ENCODE measurements around the gene ATCAY.

The ATCAY gene

GRCh38 chr19:3969435-3970312, 89.2 kb downstream of the ATCAY start:
- H3K4me3 ChIP-seq (ENCODE audit: low read depth, low read length): peak overlapping the region; percentile 58
- DNase-seq (ENCODE audit: low read depth): no peak

GRCh38 chr19:3970313-3970807, 89.9 kb downstream of the ATCAY start:
- no peak for DNase-seq (ENCODE audit: low read depth)
- peak overlapping the region; percentile 58 for H3K4me3 ChIP-seq (ENCODE audit: low read depth, low read length)
- TF ChIP-seq MAX (IDR thresholded peaks at IDR 0.05; ENCODE audit: low read depth, low read length) (no peak), POLR2A (IDR thresholded peaks at IDR 0.05; ENCODE audit: extremely low read depth, insufficient read length) (no peak), MYC (IDR thresholded peaks at IDR 0.05; ENCODE audit: low read depth, low read length) (no peak)
- TF ChIP-seq, protein P1, sequence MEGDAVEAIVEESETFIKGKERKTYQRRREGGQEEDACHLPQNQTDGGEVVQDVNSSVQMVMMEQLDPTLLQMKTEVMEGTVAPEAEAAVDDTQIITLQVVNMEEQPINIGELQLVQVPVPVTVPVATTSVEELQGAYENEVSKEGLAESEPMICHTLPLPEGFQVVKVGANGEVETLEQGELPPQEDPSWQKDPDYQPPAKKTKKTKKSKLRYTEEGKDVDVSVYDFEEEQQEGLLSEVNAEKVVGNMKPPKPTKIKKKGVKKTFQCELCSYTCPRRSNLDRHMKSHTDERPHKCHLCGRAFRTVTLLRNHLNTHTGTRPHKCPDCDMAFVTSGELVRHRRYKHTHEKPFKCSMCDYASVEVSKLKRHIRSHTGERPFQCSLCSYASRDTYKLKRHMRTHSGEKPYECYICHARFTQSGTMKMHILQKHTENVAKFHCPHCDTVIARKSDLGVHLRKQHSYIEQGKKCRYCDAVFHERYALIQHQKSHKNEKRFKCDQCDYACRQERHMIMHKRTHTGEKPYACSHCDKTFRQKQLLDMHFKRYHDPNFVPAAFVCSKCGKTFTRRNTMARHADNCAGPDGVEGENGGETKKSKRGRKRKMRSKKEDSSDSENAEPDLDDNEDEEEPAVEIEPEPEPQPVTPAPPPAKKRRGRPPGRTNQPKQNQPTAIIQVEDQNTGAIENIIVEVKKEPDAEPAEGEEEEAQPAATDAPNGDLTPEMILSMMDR (IDR thresholded peaks at IDR 0.05; ENCODE audit: low read depth, low read length): no peak

More at GRCh38 chr19:3969435-3970312, 89.2 kb downstream of the ATCAY start:
- no peak for TF ChIP-seq MAX (IDR thresholded peaks at IDR 0.05; ENCODE audit: low read depth, low read length)
- TF ChIP-seq, protein P1 (IDR thresholded peaks at IDR 0.05; ENCODE audit: low read depth, low read length): no peak
- TF ChIP-seq MYC (IDR thresholded peaks at IDR 0.05; ENCODE audit: low read depth, low read length): no peak
- no peak for TF ChIP-seq POLR2A (IDR thresholded peaks at IDR 0.05; ENCODE audit: extremely low read depth, insufficient read length)

DNA sequence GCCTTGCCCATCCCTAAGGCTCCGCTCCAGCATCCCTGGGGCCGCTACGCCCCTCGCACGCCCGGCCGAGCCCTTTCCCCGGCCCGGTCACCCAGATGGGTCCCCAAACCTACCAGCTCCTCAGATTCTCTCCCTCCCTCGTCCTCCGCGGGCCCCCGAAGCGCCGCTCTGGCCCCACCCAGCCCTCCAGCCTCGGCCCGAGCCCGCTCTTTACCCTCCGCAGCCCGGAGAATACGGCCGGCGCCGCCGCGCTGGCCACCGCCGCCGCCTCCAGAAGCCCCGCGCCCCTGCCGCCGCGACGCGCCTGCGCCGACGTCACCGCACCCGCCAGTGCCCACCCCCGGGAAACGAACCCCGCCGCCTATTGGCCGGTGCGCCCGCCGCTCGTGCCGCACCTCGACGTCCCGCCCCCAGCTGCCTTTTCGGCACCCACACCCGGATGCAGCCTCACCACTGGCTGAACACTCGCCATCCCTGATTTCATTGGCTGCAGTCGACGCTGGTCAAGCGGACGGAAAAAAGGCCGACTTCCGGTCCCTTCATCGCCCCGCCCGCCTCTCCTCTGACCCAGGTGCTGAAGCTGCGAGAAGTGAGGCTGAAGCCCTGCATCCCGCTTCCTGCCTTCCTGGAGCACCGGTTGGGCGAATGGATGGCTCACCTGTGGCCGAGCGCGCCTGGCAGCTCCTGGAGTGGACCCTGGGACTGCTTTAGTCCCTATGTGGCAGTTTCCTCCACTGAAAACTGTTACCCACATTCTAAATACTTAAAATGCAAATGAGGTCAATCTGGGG, 90.5 kb downstream of the ATCAY start, which contains the start of gene DAPK3:
Gene DAPK3 (minus strand): TSS at position 292 of the 791 bp plus-strand sequence. CDS start 1,364 bp downstream, outside the sequence.
- peak; percentile 31 for TF ChIP-seq POLR2A (IDR thresholded peaks at IDR 0.05; ENCODE audit: extremely low read depth, insufficient read length)
- TF ChIP-seq MAX (IDR thresholded peaks at IDR 0.05; ENCODE audit: low read depth, low read length): no peak
- H3K4me3 ChIP-seq (ENCODE audit: low read depth, low read length): peak within 1 kb of the TSS; percentile 58
- DNase-seq (ENCODE audit: low read depth): peak; percentile 94

DNA sequence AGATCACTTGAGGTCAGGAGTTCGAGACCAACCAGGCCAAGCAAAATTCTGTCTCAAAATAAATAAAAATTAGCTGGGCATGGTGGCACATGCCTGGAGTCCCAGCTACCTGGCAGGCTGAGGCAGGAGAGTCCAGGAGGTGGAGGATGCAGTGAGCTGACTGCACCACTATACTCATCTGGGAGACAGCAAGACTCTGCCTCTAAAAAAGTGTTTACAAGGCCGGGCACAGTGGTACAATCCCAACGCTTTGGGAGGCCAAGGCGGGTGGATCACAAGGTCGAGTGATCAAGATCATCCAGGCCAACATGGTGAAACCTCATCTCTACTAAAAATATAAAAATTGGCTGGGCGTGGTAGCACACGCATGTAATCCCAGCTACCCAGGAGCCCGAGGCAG, 94.7 kb downstream of the ATCAY start:
- H3K4me3 ChIP-seq (ENCODE audit: low read depth, low read length): no peak overlapping the region
- no peak for DNase-seq (ENCODE audit: low read depth)
- no peak for TF ChIP-seq MYC (IDR thresholded peaks at IDR 0.05; ENCODE audit: low read depth, low read length)
- TF ChIP-seq, protein P1 (IDR thresholded peaks at IDR 0.05; ENCODE audit: low read depth, low read length): no peak
- no peak for TF ChIP-seq MAX (IDR thresholded peaks at IDR 0.05; ENCODE audit: low read depth, low read length)
- TF ChIP-seq POLR2A (IDR thresholded peaks at IDR 0.05; ENCODE audit: extremely low read depth, insufficient read length): no peak

- DNase-seq (ENCODE audit: low read depth): peak; percentile 7
- TF ChIP-seq MAX (IDR thresholded peaks at IDR 0.05; ENCODE audit: low read depth, low read length) (no peak), POLR2A (IDR thresholded peaks at IDR 0.05; ENCODE audit: extremely low read depth, insufficient read length) (no peak), MYC (IDR thresholded peaks at IDR 0.05; ENCODE audit: low read depth, low read length) (no peak)
- TF ChIP-seq, protein P1 (IDR thresholded peaks at IDR 0.05; ENCODE audit: low read depth, low read length): no peak
- H3K4me3 ChIP-seq (ENCODE audit: low read depth, low read length): no peak overlapping the region
Observed at GRCh38 chr19:3975637-3976087, 95.2 kb downstream of the ATCAY start.
